Astrocyte (in vitro differentiated cells and primary cell): ENCODE data around the gene GPER1.

ENCODE experiments used
- EZH2 ChIP-seq: IDR thresholded peaks from 2 replicates; pipeline ENCODE4 v1.6.1; 2012; ENCODE audit warnings: mild to moderate bottlenecking, low read length, inconsistent platforms; ENCODE audit not compliant: insufficient read depth
- TF ChIP-seq, protein P1 (sequence below): IDR thresholded peaks from 2 replicates; pipeline ENCODE4 v1.5.1; 2011; ENCODE audit warnings: low read depth, mild to moderate bottlenecking, inconsistent platforms, low read length, moderate library complexity; ENCODE audit not compliant: insufficient read depth

DNA sequence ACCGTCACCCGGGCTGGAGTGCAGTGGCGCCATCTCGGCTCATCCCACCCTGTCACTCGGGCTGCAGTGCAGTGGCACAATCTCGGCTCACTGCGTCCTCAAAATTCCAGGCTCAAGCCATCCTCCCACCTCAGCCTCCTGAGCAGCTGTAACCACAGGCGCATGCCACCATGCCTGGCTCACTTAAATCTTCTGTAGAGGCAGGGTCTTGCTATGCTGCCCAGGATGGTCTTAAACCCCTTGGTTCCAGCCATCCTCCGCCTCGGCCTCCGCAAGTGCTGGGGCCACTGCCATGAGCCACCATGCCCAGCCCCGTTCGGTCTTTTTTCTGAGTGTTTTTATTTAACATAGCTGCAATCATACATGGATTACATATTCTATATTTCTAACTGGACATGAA is 41.5 kb downstream of the GPER1 start:
- TF ChIP-seq EZH2, result no peak
- TF ChIP-seq, protein P1, sequence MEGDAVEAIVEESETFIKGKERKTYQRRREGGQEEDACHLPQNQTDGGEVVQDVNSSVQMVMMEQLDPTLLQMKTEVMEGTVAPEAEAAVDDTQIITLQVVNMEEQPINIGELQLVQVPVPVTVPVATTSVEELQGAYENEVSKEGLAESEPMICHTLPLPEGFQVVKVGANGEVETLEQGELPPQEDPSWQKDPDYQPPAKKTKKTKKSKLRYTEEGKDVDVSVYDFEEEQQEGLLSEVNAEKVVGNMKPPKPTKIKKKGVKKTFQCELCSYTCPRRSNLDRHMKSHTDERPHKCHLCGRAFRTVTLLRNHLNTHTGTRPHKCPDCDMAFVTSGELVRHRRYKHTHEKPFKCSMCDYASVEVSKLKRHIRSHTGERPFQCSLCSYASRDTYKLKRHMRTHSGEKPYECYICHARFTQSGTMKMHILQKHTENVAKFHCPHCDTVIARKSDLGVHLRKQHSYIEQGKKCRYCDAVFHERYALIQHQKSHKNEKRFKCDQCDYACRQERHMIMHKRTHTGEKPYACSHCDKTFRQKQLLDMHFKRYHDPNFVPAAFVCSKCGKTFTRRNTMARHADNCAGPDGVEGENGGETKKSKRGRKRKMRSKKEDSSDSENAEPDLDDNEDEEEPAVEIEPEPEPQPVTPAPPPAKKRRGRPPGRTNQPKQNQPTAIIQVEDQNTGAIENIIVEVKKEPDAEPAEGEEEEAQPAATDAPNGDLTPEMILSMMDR, result no peak
